GM19240 (cell line): Measurements from ENCODE around the gene SLC9A5.

Experiments
- DNase-seq: peaks from one replicate; pipeline ENCODE4 v3.0.0; 2011; ENCODE audit warnings: low spot score; ENCODE audit not compliant: insufficient read length

Gene SLC9A5

GRCh38 chr16:67281536-67282446 is 33.0 kb downstream of the SLC9A5 start:
- no peak for DNase-seq

GRCh38 chr16:67282447-67282805 is 33.6 kb downstream of the SLC9A5 start:
- no peak for DNase-seq

- DNase-seq, result no peak
Observed at GRCh38 chr16:67283039-67283825, 34.5 kb downstream of the SLC9A5 start.

- no peak for DNase-seq
Observed at GRCh38 chr16:67283826-67284555, 35.2 kb downstream of the SLC9A5 start.

GRCh38 chr16:67284699-67285646 is 36.2 kb downstream of the SLC9A5 start:
- no peak for DNase-seq

GRCh38 chr16:67286441-67287235 is 37.9 kb downstream of the SLC9A5 start:
- no peak for DNase-seq

GRCh38 chr16:67287960-67288359 is 39.2 kb downstream of the SLC9A5 start:
- DNase-seq, result no peak

- no peak for DNase-seq
Observed at GRCh38 chr16:67291461-67291860, 42.7 kb downstream of the SLC9A5 start.

- DNase-seq, result no peak
Observed at GRCh38 chr16:67294171-67294757, 45.5 kb downstream of the SLC9A5 start.

GRCh38 chr16:67294938-67295361 is 46.2 kb downstream of the SLC9A5 start:
- no peak for DNase-seq

- no peak for DNase-seq
Observed at GRCh38 chr16:67296420-67296819, 47.6 kb downstream of the SLC9A5 start.

GRCh38 chr16:67298277-67298676 is 49.5 kb downstream of the SLC9A5 start:
- no peak for DNase-seq

- DNase-seq, result no peak
Observed at GRCh38 chr16:67299269-67299668, 50.5 kb downstream of the SLC9A5 start.

- DNase-seq, result no peak
Observed at GRCh38 chr16:67301080-67301782, 52.5 kb downstream of the SLC9A5 start.

GRCh38 chr16:67302076-67302475 is 53.3 kb downstream of the SLC9A5 start:
- no peak for DNase-seq

- DNase-seq, result no peak
Observed at GRCh38 chr16:67302970-67303369, 54.2 kb downstream of the SLC9A5 start.

- DNase-seq, result no peak
Observed at GRCh38 chr16:67304020-67304419, 55.2 kb downstream of the SLC9A5 start.

- DNase-seq, result no peak
Observed at GRCh38 chr16:67305216-67306071, 56.7 kb downstream of the SLC9A5 start.
